Erythroblast (primary cell): ENCODE measurements around the gene ACADVL.
"Not testable (repeated sequence)": the region's sequence is repeated elsewhere in the genome, so short reads cannot be mapped to it uniquely, and the experiment has no call there.

Source experiments
- DNase-seq, 2 experiments: peaks; one replicate each; lab custom pipeline; 2025; lab: John Stamatoyannopoulos, UW
- GATA1 ChIP-seq: IDR thresholded peaks from 2 replicates; pipeline ENCODE4 v1.6.1; 2011; ENCODE audit warnings: low read depth, mild to moderate bottlenecking, control low read depth, low read length, moderate library complexity
- POLR2A ChIP-seq: IDR thresholded peaks from 2 replicates; pipeline ENCODE4 v1.6.1; 2011; ENCODE audit warnings: mild to moderate bottlenecking, low read length

Gene ACADVL

GRCh38 chr17:7179317-7180254 is 40.2 kb upstream of the ACADVL start, which contains the start of gene ASGR1:
TSS of gene ASGR1 (minus strand) at chr17:7179370. CDS start at chr17:7178563, 807 bp downstream.
- TF ChIP-seq POLR2A (no peak), GATA1 (no peak)
- no peak for DNase-seq

- not testable (repeated sequence) for DNase-seq
Measured at GRCh38 chr17:7182101-7182500, 37.6 kb upstream of the ACADVL start.

- TF ChIP-seq GATA1 (no peak), POLR2A (no peak)
Measured at GRCh38 chr17:7183433-7184090, 36.2 kb upstream of the ACADVL start.

GRCh38 chr17:7184091-7184488 is 35.6 kb upstream of the ACADVL start:
- TF ChIP-seq POLR2A (no peak), GATA1 (no peak)

More at GRCh38 chr17:7183433-7184090, 36.2 kb upstream of the ACADVL start:
- no peak for DNase-seq

GRCh38 chr17:7184647-7185046 is 35.1 kb upstream of the ACADVL start:
- no peak for DNase-seq
- TF ChIP-seq GATA1 (no peak), POLR2A (no peak)

More at GRCh38 chr17:7184091-7184488, 35.6 kb upstream of the ACADVL start:
- no peak for DNase-seq

- no peak for TF ChIP-seq POLR2A
- TF ChIP-seq GATA1 = no peak
- DNase-seq = peak; percentile 33 to 36
Measured at GRCh38 chr17:7186241-7186640, 33.5 kb upstream of the ACADVL start.

GRCh38 chr17:7190276-7190917 is 29.3 kb upstream of the ACADVL start:
- TF ChIP-seq POLR2A = no peak
- no peak for TF ChIP-seq GATA1
- no peak for DNase-seq

- no peak for DNase-seq
- TF ChIP-seq GATA1 (no peak), POLR2A (no peak)
Measured at GRCh38 chr17:7191069-7191468, 28.7 kb upstream of the ACADVL start.

GRCh38 chr17:7191571-7192270 is 28.0 kb upstream of the ACADVL start:
- DNase-seq = peak; percentile 26 to 49
- TF ChIP-seq POLR2A (no peak), GATA1 (no peak)

- no peak for TF ChIP-seq GATA1
- no peak for TF ChIP-seq POLR2A
- no peak for DNase-seq
Measured at GRCh38 chr17:7192271-7192937, 27.3 kb upstream of the ACADVL start.

- DNase-seq = no peak
- no peak for TF ChIP-seq GATA1
- TF ChIP-seq POLR2A = no peak
Measured at GRCh38 chr17:7195971-7196370, 23.8 kb upstream of the ACADVL start.

GRCh38 chr17:7196651-7197401 is 22.9 kb upstream of the ACADVL start:
- DNase-seq = no peak
- TF ChIP-seq POLR2A = no peak
- TF ChIP-seq GATA1 = no peak

GRCh38 chr17:7203391-7203790 is 16.3 kb upstream of the ACADVL start:
- no peak for DNase-seq
- TF ChIP-seq GATA1 = no peak
- TF ChIP-seq POLR2A = no peak
